Muscle of leg (tissue), 11 donors: ENCODE measurements around the gene YOD1. TPM values are rescaled to one million over a fixed set of nuclear protein-coding genes. Genes with fewer than 3 reads are reported as not detected.

ENCODE experiments used
- DNase-seq: peaks from one replicate; pipeline ENCODE4 v3.0.0; 2013
- H3K27ac ChIP-seq: one replicate; pipeline ENCODE4 v1.5.1; 2013; ENCODE audit warnings: mild to moderate bottlenecking, low read length, control low read depth
- H3K27me3 ChIP-seq: one replicate; pipeline ENCODE4 v1.6.1; 2013; ENCODE audit warnings: low read length; ENCODE audit not compliant: control insufficient read depth, insufficient read depth
- H3K36me3 ChIP-seq: one replicate; pipeline ENCODE4 v1.6.1; 2013; ENCODE audit warnings: low read length; ENCODE audit not compliant: control insufficient read depth, insufficient read depth
- H3K4me1 ChIP-seq: one replicate; pipeline ENCODE4 v1.6.1; 2013; ENCODE audit warnings: low read length; ENCODE audit not compliant: control insufficient read depth, insufficient read depth
- H3K4me3 ChIP-seq: one replicate; pipeline ENCODE4 v1.5.1; 2013; ENCODE audit warnings: low read length, control low read depth
- H3K9me3 ChIP-seq: replicated peaks from 2 replicates; pipeline ENCODE4 v1.6.1; 2013; ENCODE audit warnings: low read depth, low read length; ENCODE audit not compliant: control insufficient read depth
- WGBS: methylation state at CpG from one replicate; pipeline ENCODE4 v1.1.5; 2013; ENCODE audit warnings: missing lambda C conversion rate; ENCODE audit not compliant: insufficient coverage; 5-methylcytosine and 5-hydroxymethylcytosine counted together
- polyA plus RNA-seq, 8 donors: library from polyadenylated mRNA; unstranded; fragments of 120-200 nt; gene quantifications; one replicate each; pipeline versions ENCODE4 v1.2.1 to v1.2.3, GENCODE V29; 2013; ENCODE audit warnings: inconsistent platforms in 1 of 8, low replicate concordance in 1 of 8; ENCODE audit not compliant: insufficient read length in 8 of 8, insufficient read depth in 1 of 8
- total RNA-seq: library from RNA; stranded (reverse); fragments of 120-200 nt; gene quantifications from one replicate; pipeline ENCODE4 v1.2.4, GENCODE V29; 2013

YOD1 gene
- total and polyA plus RNA-seq, 9 donors = 4.2 to 6.7 (median 5.9) TPM

- Histone ChIP-seq H3K27ac (no peak overlapping the region), H3K4me3 (no peak overlapping the region), H3K27me3 (no peaks in the 10 kb centered on the region), H3K9me3 (no peaks in the 10 kb centered on the region), H3K36me3 (peaks cover 7% of the 10 kb centered on the region), H3K4me1 (no peaks in the 10 kb centered on the region)
- no peak for DNase-seq
- WGBS = 52% methylated on average over 4 of the region's 4 CpGs
These were observed 23.2 kb upstream of the YOD1 start for GRCh38 chr1:207073906-207074820.

- no peaks in the 10 kb centered on the region for H3K9me3 ChIP-seq
- H3K4me1 ChIP-seq = no peaks in the 10 kb centered on the region
- H3K4me3 ChIP-seq = no peak overlapping the region
- WGBS = 73% methylated on average over 8 of the region's 8 CpGs
- H3K27me3 ChIP-seq = no peaks in the 10 kb centered on the region
- no peak for DNase-seq
- H3K27ac ChIP-seq = no peak overlapping the region
- H3K36me3 ChIP-seq = peaks cover 12% of the 10 kb centered on the region
These were observed 21.2 kb upstream of the YOD1 start for GRCh38 chr1:207072233-207072632.

- 100% methylated on average over 3 of the region's 6 CpGs for WGBS
- no peaks in the 10 kb centered on the region for H3K9me3 ChIP-seq
- H3K27me3 ChIP-seq = no peaks in the 10 kb centered on the region
- H3K36me3 ChIP-seq = peaks cover 12% of the 10 kb centered on the region
- DNase-seq = no peak
- no peaks in the 10 kb centered on the region for H3K4me1 ChIP-seq
- no peak overlapping the region for H3K4me3 ChIP-seq
- no peak overlapping the region for H3K27ac ChIP-seq
These were observed 20.4 kb upstream of the YOD1 start for GRCh38 chr1:207071426-207071825.

GRCh38 chr1:207070811-207071210 is 19.8 kb upstream of the YOD1 start:
- Histone ChIP-seq H3K27me3 (no peaks in the 10 kb centered on the region), H3K36me3 (peaks cover 12% of the 10 kb centered on the region), H3K9me3 (no peaks in the 10 kb centered on the region), H3K4me1 (no peaks in the 10 kb centered on the region), H3K4me3 (no peak overlapping the region), H3K27ac (no peak overlapping the region)
- no peak for DNase-seq
- 90% methylated on average over 2 of the region's 4 CpGs for WGBS

- peaks cover 14% of the 10 kb centered on the region for H3K36me3 ChIP-seq
- H3K27me3 ChIP-seq = no peaks in the 10 kb centered on the region
- no peaks in the 10 kb centered on the region for H3K4me1 ChIP-seq
- H3K4me3 ChIP-seq = no peak overlapping the region
- H3K27ac ChIP-seq = no peak overlapping the region
- WGBS = 86% methylated on average over 5 of the region's 5 CpGs
- no peaks in the 10 kb centered on the region for H3K9me3 ChIP-seq
- DNase-seq = no peak
These were observed 19.0 kb upstream of the YOD1 start for GRCh38 chr1:207069858-207070506.

- Histone ChIP-seq H3K36me3 (peaks cover 20% of the 10 kb centered on the region), H3K27ac (no peak overlapping the region), H3K4me1 (no peaks in the 10 kb centered on the region), H3K27me3 (no peaks in the 10 kb centered on the region), H3K9me3 (no peaks in the 10 kb centered on the region), H3K4me3 (no peak overlapping the region)
- 90% methylated on average over 2 of the region's 3 CpGs for WGBS
- no peak for DNase-seq
These were observed 18.1 kb upstream of the YOD1 start for GRCh38 chr1:207069061-207069460.

- no peak overlapping the region for H3K4me3 ChIP-seq
- H3K4me1 ChIP-seq = no peaks in the 10 kb centered on the region
These were observed 16.7 kb upstream of the YOD1 start for GRCh38 chr1:207067665-207068064.

GRCh38 chr1:207067185-207067584 is 16.2 kb upstream of the YOD1 start:
- no peak overlapping the region for H3K27ac ChIP-seq
- WGBS = 62% methylated on average over 2 of the region's 3 CpGs
- H3K4me1 ChIP-seq = no peaks in the 10 kb centered on the region
- no peaks in the 10 kb centered on the region for H3K9me3 ChIP-seq
- H3K27me3 ChIP-seq = no peaks in the 10 kb centered on the region
- DNase-seq = no peak
- H3K36me3 ChIP-seq = peaks cover 26% of the 10 kb centered on the region
- H3K4me3 ChIP-seq = no peak overlapping the region

More at GRCh38 chr1:207067665-207068064, 16.7 kb upstream of the YOD1 start:
- Histone ChIP-seq H3K9me3 (no peaks in the 10 kb centered on the region), H3K27me3 (no peaks in the 10 kb centered on the region), H3K36me3 (peaks cover 28% of the 10 kb centered on the region), H3K27ac (no peak overlapping the region)
- WGBS = no CpG with 5 or more reads among the region's 5 CpGs
- no peak for DNase-seq

GRCh38 chr1:207064561-207064960 is 13.6 kb upstream of the YOD1 start:
- no peak for DNase-seq
- H3K4me1 ChIP-seq = no peaks in the 10 kb centered on the region
- no peaks in the 10 kb centered on the region for H3K9me3 ChIP-seq
- H3K27me3 ChIP-seq = no peaks in the 10 kb centered on the region
- WGBS = 86% methylated on average over 7 of the region's 8 CpGs
- peaks cover 26% of the 10 kb centered on the region for H3K36me3 ChIP-seq
- H3K4me3 ChIP-seq = no peak overlapping the region
- H3K27ac ChIP-seq = no peak overlapping the region

GRCh38 chr1:207063014-207063413 is 12.0 kb upstream of the YOD1 start:
- no peak for DNase-seq
- H3K27ac ChIP-seq = no peak overlapping the region

More at GRCh38 chr1:207063014-207063413, 12.0 kb upstream of the YOD1 start:
- Histone ChIP-seq H3K36me3 (peaks cover 25% of the 10 kb centered on the region), H3K9me3 (no peaks in the 10 kb centered on the region), H3K27me3 (no peaks in the 10 kb centered on the region), H3K4me3 (no peak overlapping the region), H3K4me1 (no peaks in the 10 kb centered on the region)
- 96% methylated on average over 2 of the region's 5 CpGs for WGBS
